ENCODE results near the gene ZFP3.
"Not testable (repeated sequence)": the region's sequence is repeated elsewhere in the genome, so short reads cannot be mapped to it uniquely, and the experiment has no call there.

ZFP3 gene

GRCh38 chr17:5139458-5139732, 61.1 kb downstream of the ZFP3 start:
- DNase-seq = no peak

- DNase-seq = not testable (repeated sequence)
These were observed 64.6 kb downstream of the ZFP3 start for GRCh38 chr17:5142877-5143276.
